GM12892 (cell line): ENCODE results near the gene ANKRD11.

Source experiments
- POLR2A ChIP-seq: IDR thresholded peaks from 2 replicates; pipeline ENCODE4 v1.6.1; 2011; ENCODE audit warnings: low read depth, low read length, control low read depth
- POLR2AphosphoS5 ChIP-seq: IDR thresholded peaks from 2 replicates; pipeline ENCODE4 v1.6.1; 2011; ENCODE audit warnings: low read depth, low read length, control low read depth

DNA sequence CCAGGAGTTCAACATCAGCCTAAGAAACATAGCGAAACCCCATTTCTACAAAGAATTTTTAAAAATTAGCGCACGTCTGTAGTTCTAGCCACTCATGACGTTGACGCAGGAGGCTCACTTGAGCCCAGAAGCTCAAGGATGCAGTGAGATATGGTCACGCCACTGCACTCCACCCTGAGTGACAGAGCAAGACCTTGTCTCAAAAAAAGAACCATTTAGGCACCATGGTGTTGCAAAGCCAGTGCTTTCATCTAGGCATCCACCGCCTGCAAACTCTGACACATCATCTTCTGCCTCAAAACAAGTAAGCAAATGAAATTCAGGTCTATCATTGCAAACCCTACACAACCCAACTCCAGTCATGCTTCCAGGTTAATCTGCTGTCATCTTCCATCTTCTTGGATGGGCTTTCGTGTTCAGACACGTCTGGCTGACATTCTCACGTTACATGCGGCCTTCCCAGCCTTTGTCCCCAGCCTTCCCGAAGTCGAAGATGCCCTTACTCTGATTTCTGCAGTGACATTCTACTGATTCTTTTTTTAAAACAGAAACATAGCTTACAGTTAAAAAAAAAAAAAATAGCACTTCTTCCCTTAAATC lies 8.9 kb downstream of the ANKRD11 start:
- TF ChIP-seq POLR2A (peak; percentile 16; the same call in 1 of the 2 replicates), POLR2AphosphoS5 (no peak)
